Adipocyte (in vitro differentiated cells): ENCODE data around the gene ZNRF1.

Experiments
- DNase-seq: peaks from one replicate; pipeline ENCODE4 v3.0.0-alpha.2; 2015; ENCODE audit warnings: low read depth
- H3K27me3 ChIP-seq: replicated peaks from 2 replicates; pipeline ENCODE4 v1.7.0; 2013; ENCODE audit warnings: mild to moderate bottlenecking, low read length, moderate library complexity; ENCODE audit not compliant: control insufficient read depth, insufficient read depth
- H3K36me3 ChIP-seq: 2 replicates; pipeline ENCODE4 v1.7.0; 2013; ENCODE audit warnings: low read length, mild to moderate bottlenecking, moderate library complexity; ENCODE audit not compliant: control insufficient read depth, insufficient read depth, severe bottlenecking
- H3K4me1 ChIP-seq: 2 replicates; pipeline ENCODE4 v1.7.0; 2013; ENCODE audit warnings: mild to moderate bottlenecking, low read length, moderate library complexity; ENCODE audit not compliant: control insufficient read depth, insufficient read depth
- H3K4me3 ChIP-seq: 2 replicates; pipeline ENCODE4 v1.7.0; 2013; ENCODE audit warnings: mild to moderate bottlenecking, low read length, moderate library complexity
- H3K9ac ChIP-seq: 2 replicates; pipeline ENCODE4 v1.7.0; 2013; ENCODE audit warnings: mild to moderate bottlenecking, low read length, moderate library complexity
- H3K9me3 ChIP-seq: 2 replicates; pipeline ENCODE4 v1.7.0; 2013; ENCODE audit warnings: mild to moderate bottlenecking, low read length, moderate library complexity; ENCODE audit not compliant: control insufficient read depth

The ZNRF1 gene

DNA sequence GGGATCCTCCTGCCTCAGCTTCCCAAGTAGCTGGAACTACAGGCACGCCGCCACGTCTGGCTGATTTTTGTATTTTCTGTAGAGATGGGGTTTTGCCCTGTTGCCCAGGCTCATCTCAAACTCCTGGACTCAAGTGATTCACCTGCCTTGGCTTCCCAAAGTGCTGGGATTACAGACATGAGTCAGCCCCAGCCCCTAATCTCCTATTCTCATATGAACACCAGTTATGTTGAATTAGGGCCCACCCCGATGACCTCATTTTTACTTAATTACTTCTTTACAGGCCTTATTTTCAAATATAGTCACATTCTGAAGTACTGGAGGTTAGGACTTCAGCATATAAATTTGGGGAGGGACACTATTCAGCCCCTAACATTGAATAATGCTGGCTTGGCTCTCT is 49.2 kb downstream of the ZNRF1 start:
- no peak for DNase-seq
- Histone ChIP-seq H3K9me3 (no peaks in the 10 kb centered on the region), H3K4me3 (no peak overlapping the region), H3K27me3 (no peaks in the 10 kb centered on the region), H3K9ac (no peak overlapping the region), H3K4me1 (peaks cover 25% of the 10 kb centered on the region), H3K36me3 (no peaks in the 10 kb centered on the region)

DNA sequence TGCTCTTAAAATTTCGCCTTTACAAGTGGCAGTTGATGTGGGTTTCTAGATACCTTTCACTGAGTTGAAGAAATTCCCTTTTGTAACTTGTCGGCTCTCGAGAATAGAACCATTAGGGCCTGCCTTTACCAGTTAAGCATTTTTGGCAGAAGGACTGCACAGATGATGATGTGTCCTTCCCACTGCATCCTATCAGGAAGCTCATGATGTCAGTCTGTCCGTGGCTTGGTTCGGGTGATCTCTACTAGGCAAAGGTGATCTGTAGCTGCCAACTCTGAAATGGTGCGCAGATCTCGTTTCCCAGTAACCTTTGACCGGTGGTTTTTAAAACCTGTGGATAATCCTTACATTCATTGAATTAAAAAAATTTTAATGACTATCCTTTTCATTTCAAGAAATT is 49.7 kb downstream of the ZNRF1 start:
- no peaks in the 10 kb centered on the region for H3K9me3 ChIP-seq
- H3K36me3 ChIP-seq = no peaks in the 10 kb centered on the region
- no peak overlapping the region for H3K4me3 ChIP-seq
- no peaks in the 10 kb centered on the region for H3K27me3 ChIP-seq
- H3K4me1 ChIP-seq = peaks cover 22% of the 10 kb centered on the region
- H3K9ac ChIP-seq = no peak overlapping the region
- DNase-seq = no peak

DNA sequence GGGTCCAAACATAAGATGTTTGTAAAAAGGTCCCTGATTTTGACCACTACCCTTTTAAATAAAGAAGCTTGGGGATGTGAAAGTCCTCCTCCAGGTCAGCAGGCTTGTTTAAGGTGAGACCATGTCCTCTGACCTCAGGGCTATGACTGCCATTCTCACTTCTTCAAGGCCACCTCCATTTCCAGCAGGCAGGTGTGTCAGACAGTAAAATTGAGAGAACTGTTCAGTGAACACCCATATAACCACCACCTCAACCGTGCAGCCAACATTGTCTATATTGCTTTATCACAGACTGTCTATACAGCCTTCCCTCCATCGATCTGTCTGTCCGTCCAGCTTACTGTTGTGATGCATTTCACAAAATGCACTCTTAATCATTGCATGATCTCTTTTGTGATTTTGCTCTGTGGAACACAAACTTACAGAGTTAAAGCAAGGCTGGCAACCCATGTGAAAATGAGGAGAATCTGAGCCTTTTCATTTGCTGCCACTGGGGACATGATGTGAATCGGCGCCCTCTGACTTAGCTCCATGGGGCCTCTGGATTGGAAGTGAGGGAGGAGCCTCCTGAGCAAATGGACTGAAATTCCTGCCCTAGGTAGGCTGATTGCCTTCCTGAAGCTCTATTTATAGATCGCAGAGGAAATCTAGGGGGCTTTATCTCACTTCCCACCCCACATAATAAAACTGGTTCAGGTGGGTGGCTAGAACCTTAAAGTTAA is 53.8 kb downstream of the ZNRF1 start:
- Histone ChIP-seq H3K4me3 (no peak overlapping the region), H3K9me3 (no peaks in the 10 kb centered on the region), H3K9ac (no peak overlapping the region), H3K4me1 (peaks cover 19% of the 10 kb centered on the region), H3K36me3 (no peaks in the 10 kb centered on the region), H3K27me3 (no peaks in the 10 kb centered on the region)
- no peak for DNase-seq

DNA sequence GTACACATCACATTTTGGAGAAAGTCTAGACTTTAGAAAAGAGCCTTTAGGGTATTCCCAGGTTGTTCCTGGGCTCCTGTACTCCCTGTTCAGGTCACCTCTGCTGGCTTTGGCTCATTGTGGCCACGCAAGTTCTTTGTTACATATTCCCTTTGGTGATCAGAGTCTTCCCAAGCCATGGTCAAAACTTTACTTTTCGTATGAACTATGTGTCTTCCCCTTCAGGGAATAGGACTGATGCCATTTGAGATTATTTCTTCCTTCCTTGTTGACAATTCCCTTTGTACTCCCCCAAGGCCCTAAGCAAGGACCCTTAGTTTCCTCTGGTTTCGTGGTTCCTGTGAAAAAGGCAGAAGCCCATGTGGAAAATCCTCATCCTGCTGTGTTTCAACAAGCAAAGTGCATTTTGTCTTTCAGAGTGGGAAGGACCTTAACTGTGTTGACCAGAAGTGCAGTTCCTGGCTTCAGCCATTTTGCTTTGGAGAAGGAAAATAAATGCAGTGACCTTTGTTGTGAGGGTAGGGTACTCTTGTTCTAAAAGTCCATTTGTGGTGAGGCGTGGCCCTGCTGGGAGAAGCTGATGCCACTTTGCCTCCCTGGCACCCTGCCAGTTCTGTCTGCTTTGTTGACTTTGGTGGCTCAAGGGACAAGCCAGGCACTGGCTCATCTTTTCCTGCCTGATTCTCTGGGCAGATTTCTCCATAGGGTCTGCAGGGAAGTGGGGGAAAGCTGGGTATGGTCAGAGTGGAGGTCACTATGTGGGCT is 55.1 kb downstream of the ZNRF1 start:
- peak; percentile 6 for DNase-seq
- H3K9ac ChIP-seq = no peak overlapping the region

DNA sequence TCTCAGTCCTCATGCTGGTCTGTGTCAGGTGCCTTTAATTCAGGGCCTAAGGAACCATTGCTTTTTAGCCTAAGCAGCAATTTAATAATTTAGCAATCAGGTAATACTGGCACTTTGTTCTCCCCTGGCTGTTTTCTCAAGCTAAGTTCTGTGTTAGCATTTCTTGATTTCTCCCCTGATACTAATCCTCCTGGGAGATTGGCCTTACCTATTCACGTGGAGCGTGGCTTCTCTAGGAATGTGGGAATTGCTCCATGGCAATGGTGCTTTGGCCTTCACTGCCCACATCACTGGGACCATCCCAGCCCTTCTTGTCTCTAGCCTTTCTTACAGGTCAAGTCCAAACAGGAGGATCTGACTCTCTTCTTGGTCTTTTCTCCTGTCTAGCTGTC is 55.7 kb downstream of the ZNRF1 start:
- no peak overlapping the region for H3K4me3 ChIP-seq
- no peaks in the 10 kb centered on the region for H3K9me3 ChIP-seq
- peaks cover 11% of the 10 kb centered on the region for H3K4me1 ChIP-seq
- no peak overlapping the region for H3K9ac ChIP-seq
- DNase-seq = no peak
- H3K36me3 ChIP-seq = no peaks in the 10 kb centered on the region
- no peaks in the 10 kb centered on the region for H3K27me3 ChIP-seq

More for the DNA sequence above, 55.1 kb downstream of the ZNRF1 start:
- Histone ChIP-seq H3K27me3 (no peaks in the 10 kb centered on the region), H3K36me3 (no peaks in the 10 kb centered on the region), H3K4me1 (peaks cover 11% of the 10 kb centered on the region), H3K4me3 (no peak overlapping the region), H3K9me3 (no peaks in the 10 kb centered on the region)

DNA sequence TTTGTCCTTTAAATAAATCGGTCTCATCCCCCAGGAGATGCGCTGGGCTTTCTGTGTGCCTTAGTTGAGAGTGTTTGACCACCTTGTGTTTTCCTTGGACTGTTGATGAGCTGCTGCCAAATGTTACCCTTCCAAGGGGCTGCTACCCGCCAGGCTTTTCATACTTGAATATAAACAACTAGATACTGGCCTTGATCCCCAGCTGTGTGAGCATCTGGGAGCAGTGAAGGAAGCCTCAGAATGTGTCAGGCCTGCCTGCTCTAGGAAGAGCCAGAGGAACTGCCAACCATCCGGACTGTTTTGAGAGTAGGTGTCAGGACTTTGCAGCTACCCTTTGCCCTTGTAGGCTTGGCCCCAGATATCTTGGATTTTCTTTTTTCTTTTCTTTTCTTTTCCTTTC is 60.0 kb downstream of the ZNRF1 start:
- Histone ChIP-seq H3K9ac (no peak overlapping the region), H3K4me1 (peaks cover 25% of the 10 kb centered on the region), H3K36me3 (no peaks in the 10 kb centered on the region), H3K9me3 (no peaks in the 10 kb centered on the region), H3K4me3 (no peak overlapping the region), H3K27me3 (no peaks in the 10 kb centered on the region)
- no peak for DNase-seq

DNA sequence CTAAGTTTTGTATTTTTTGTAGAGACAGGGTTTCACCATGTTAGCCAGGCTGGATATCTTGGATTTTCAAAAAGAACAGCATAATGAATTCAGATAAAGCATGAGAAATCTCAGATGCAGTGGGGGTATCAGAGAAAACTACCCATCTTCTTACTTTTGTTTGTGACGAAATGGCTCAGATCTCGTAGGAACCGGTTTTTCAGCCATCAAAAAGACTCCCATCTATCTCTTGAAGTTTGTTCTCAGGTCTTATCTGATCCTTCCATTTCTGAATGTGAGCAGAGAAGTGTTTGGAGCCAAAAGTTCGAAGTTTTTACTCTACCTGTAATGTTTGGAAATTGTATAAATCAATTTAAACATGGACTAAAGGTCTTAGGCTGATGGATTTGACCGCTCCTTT is 60.6 kb downstream of the ZNRF1 start:
- H3K36me3 ChIP-seq = no peaks in the 10 kb centered on the region
- H3K9me3 ChIP-seq = no peaks in the 10 kb centered on the region
- H3K9ac ChIP-seq = no peak overlapping the region
- H3K27me3 ChIP-seq = no peaks in the 10 kb centered on the region
- no peak for DNase-seq
- H3K4me1 ChIP-seq = peaks cover 19% of the 10 kb centered on the region
- no peak overlapping the region for H3K4me3 ChIP-seq

DNA sequence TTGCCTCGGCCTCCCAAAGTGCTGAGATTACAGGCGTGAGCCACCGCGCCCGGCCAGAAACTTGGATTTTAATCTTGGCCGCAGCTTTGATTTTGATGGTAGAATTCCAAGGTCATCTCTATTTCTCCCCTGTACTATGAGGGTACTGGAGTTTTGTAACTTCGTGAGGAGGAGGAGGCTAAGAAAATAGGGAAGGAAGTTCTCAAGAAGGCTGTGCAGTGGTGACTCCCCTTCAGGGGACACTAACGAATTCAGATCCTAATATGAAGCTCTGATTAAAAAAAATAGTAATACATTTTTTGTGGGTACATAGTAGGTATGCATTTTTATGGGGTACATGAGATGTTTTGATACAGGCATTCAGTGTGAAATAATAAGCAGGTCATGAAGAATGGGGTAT is 61.9 kb downstream of the ZNRF1 start:
- H3K4me3 ChIP-seq = no peak overlapping the region
- H3K9me3 ChIP-seq = no peaks in the 10 kb centered on the region
- DNase-seq = no peak
- H3K9ac ChIP-seq = no peak overlapping the region
- no peaks in the 10 kb centered on the region for H3K36me3 ChIP-seq
- H3K27me3 ChIP-seq = no peaks in the 10 kb centered on the region
- peaks cover 14% of the 10 kb centered on the region for H3K4me1 ChIP-seq

DNA sequence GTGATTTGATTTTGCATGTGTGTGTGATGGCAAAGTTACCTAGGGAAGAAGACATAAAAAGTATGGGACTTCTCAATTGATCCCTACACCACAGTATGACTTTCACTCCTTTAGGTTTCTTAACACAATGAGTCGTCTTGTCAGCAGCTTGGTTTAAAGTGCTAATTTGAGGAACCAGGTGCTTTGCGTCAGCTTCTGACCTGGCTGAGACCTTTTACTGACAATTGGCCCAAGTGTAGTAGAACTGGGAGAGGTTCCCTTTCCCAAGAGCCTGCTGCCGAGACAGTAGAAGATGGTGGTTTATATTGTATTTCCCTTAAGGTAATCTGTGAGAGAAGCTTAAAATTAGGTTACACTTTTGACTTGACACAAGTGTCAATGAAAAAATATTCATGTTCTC is 62.8 kb downstream of the ZNRF1 start:
- no peak overlapping the region for H3K4me3 ChIP-seq
- DNase-seq = no peak
- H3K4me1 ChIP-seq = peaks cover 14% of the 10 kb centered on the region
- no peak overlapping the region for H3K9ac ChIP-seq
- no peaks in the 10 kb centered on the region for H3K9me3 ChIP-seq
- no peaks in the 10 kb centered on the region for H3K36me3 ChIP-seq
- H3K27me3 ChIP-seq = no peaks in the 10 kb centered on the region

DNA sequence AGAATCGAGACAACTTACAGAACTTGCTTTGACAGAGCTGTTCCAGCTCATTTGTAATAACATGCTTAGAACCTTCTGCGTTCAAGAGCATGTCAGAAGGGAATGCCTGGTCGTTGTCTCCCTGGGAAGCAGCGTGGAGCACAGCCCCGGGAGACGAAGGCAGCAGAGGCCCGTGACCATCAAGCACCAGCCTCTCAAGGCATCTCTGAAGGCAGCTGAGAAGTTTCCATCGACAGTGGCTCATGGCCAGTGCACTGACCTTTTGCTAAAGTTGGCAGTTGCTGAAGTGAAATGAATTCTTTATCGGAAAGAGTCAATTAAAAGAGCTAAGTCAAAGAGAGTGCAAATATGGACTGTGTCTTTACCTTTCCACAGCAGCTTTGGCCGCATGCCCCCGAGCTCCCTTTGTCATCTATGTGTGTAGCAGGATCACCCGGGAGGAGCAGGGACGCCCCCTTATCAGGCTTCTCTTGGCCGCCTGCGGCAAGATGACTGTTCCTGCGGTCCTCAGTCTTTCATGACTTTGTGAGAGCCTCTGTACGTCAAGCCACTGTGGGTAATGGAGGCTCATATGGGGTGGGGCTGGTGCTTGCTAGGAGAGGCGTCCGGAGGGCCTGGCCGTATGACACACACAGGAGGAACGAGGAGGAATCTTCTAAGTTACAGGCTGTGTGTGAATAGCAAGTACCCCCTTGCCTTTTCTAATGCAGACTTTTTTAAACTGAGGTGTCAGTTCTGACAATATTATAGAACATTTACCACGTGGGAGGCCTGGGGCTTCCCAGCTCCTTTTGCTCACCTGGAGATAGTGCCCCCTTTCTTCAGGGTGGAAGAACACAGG is 63.5 kb downstream of the ZNRF1 start:
- H3K9ac ChIP-seq = no peak overlapping the region
- no peaks in the 10 kb centered on the region for H3K9me3 ChIP-seq
- H3K27me3 ChIP-seq = no peaks in the 10 kb centered on the region
- H3K4me1 ChIP-seq = peaks cover 14% of the 10 kb centered on the region
- H3K4me3 ChIP-seq = no peak overlapping the region
- DNase-seq = no peak
- no peaks in the 10 kb centered on the region for H3K36me3 ChIP-seq

DNA sequence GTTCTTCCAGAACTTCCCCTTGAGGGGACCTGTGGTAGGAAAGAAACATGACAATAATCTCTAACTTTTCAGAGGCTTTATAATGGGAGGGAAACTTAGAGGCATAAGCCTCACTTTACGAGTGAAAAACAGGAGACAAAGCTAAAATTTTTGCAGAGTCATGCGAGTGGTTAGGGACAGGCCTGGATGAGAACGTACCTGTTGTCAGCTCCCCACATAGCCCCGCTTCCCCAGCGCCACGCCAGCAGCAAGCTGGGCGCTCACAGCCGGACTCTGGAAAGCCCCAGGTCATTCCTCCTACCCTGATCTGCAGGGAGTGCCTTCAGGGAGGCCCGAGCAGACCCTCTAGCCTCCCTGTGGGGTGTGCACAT is 64.1 kb downstream of the ZNRF1 start:
- H3K36me3 ChIP-seq = no peaks in the 10 kb centered on the region

More for the DNA sequence above, 64.1 kb downstream of the ZNRF1 start:
- DNase-seq = no peak
- H3K4me1 ChIP-seq = peaks cover 14% of the 10 kb centered on the region
- H3K27me3 ChIP-seq = no peaks in the 10 kb centered on the region
- H3K9me3 ChIP-seq = no peaks in the 10 kb centered on the region
- no peak overlapping the region for H3K9ac ChIP-seq
- H3K4me3 ChIP-seq = no peak overlapping the region
